HUES64 (cell line): ENCODE results near the gene CFAP46.
"Not testable (repeated sequence)": the region's sequence is repeated elsewhere in the genome, so short reads cannot be mapped to it uniquely, and the experiment has no call there.

ENCODE experiments used
- H3K27ac ChIP-seq: 2 replicates; pipeline ENCODE4 v1.7.0; 2013; ENCODE audit warnings: low read depth, low read length, inconsistent platforms
- H3K27me3 ChIP-seq: 2 replicates; pipeline ENCODE4 v1.6.1; 2013; ENCODE audit warnings: mild to moderate bottlenecking, low read length; ENCODE audit not compliant: insufficient read depth
- H3K36me3 ChIP-seq: 2 replicates; pipeline ENCODE4 v1.6.1; 2013; ENCODE audit warnings: mild to moderate bottlenecking, low read length; ENCODE audit not compliant: insufficient read depth
- H3K4me1 ChIP-seq: 2 replicates; pipeline ENCODE4 v1.6.1; 2013; ENCODE audit warnings: mild to moderate bottlenecking, low read length, moderate library complexity; ENCODE audit not compliant: insufficient read depth
- H3K4me3 ChIP-seq: 2 replicates; pipeline ENCODE4 v1.5.1; 2013; ENCODE audit warnings: mild to moderate bottlenecking, low read length, moderate library complexity
- H3K9ac ChIP-seq: 2 replicates; pipeline ENCODE4 v1.6.1; 2013; ENCODE audit warnings: mild to moderate bottlenecking, low read depth, low read length
- H3K9me3 ChIP-seq: 2 replicates; pipeline ENCODE4 v1.6.1; 2013; ENCODE audit warnings: low read depth, low read length; ENCODE audit not compliant: insufficient read depth
- WGBS: fragments of 150-250, 120-280 bp; methylation state at CpG from one replicate; pipeline ENCODE4 v1.1.7; 2013; ENCODE audit warnings: missing lambda C conversion rate; 5-methylcytosine and 5-hydroxymethylcytosine counted together

The CFAP46 gene

DNA sequence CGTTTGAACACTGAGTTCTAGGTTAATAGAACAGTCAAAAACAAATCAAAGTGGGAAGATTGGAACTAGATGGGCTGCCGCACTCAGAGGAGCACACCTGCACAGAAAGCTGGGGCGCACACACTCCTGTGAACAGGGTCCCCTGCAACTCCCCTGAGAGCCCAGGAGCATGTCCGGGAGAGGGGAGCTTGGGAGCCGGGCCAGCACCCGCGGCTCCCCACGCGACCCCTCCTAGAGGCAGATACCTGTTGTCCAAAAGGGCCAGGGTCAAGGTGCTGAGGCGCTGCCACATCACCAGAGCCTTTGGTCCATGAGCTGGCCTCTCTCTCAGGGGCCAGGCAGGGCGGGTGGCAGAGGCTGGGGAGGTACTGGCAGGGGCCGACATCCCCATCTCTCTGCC, 162.0 kb downstream of the CFAP46 start:
- 93% methylated on average over 12 of the region's 12 CpGs for WGBS
- no peak overlapping the region for H3K9ac ChIP-seq
- H3K27me3 ChIP-seq, result peaks cover 43% of the 10 kb centered on the region
- no peak overlapping the region for H3K27ac ChIP-seq
- no peak overlapping the region for H3K4me3 ChIP-seq
- no peaks in the 10 kb centered on the region for H3K36me3 ChIP-seq
- H3K9me3 ChIP-seq, result no peaks in the 10 kb centered on the region
- H3K4me1 ChIP-seq, result peaks cover 14% of the 10 kb centered on the region

DNA sequence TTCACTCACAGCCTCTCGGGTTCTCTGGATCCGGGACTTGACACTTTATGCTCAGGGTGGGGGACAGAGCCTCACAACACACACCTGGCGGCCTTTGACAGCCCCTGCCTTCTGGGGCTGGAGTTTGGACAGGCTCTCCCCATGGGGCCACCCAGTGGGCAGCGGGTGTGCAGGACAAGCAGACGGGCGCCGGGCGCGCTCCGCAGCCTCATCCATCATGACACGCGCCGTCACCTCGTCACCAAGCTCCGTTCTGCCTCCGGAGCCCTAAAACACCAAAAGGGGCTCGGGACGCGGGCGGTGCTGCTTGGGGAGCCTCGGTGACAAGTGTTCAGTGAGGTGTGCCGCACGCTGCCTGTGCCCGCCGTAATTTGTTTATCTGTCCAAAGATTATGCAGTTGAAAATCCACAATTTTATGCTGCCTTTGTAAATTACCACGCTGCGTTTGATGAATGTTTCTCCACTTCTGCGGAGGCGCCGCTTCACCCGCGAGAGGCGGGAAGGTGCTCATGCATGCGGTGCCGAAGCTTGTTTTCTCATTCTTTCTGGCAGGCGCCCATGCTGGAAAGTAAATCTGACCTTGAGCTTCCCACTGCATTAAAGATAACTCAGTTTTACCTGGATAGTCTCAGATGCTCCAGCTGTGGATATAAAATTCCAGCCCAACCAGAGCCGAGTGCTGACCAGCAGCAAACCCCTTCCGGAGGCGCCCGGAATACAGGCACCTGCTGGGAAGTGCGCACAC, 162.6 kb downstream of the CFAP46 start:
- Histone ChIP-seq H3K9me3 (no peaks in the 10 kb centered on the region), H3K9ac (no peak overlapping the region), H3K27me3 (peaks cover 37% of the 10 kb centered on the region), H3K36me3 (no peaks in the 10 kb centered on the region), H3K27ac (no peak overlapping the region), H3K4me3 (no peak overlapping the region), H3K4me1 (peaks cover 14% of the 10 kb centered on the region)
- WGBS, result 96% methylated on average over 41 of the region's 41 CpGs

- no peak overlapping the region for H3K4me3 ChIP-seq
- no peaks in the 10 kb centered on the region for H3K4me1 ChIP-seq
- no peaks in the 10 kb centered on the region for H3K9me3 ChIP-seq
- H3K27ac ChIP-seq, result no peak overlapping the region
- H3K9ac ChIP-seq, result no peak overlapping the region
- peaks cover 14% of the 10 kb centered on the region for H3K27me3 ChIP-seq
- 96% methylated on average over 14 of the region's 14 CpGs for WGBS
- no peaks in the 10 kb centered on the region for H3K36me3 ChIP-seq
These were observed 164.9 kb downstream of the CFAP46 start for GRCh38 chr10:132777441-132777840.

- Histone ChIP-seq H3K9ac (no peak overlapping the region), H3K4me3 (no peak overlapping the region), H3K27me3 (peaks cover 8% of the 10 kb centered on the region), H3K4me1 (no peaks in the 10 kb centered on the region), H3K36me3 (no peaks in the 10 kb centered on the region), H3K9me3 (no peaks in the 10 kb centered on the region), H3K27ac (no peak overlapping the region)
- WGBS, result 95% methylated on average over 18 of the region's 18 CpGs
These were observed 165.5 kb downstream of the CFAP46 start for GRCh38 chr10:132776821-132777220.

- H3K9ac ChIP-seq, result no peak overlapping the region
- no peaks in the 10 kb centered on the region for H3K4me1 ChIP-seq
- H3K36me3 ChIP-seq, result no peaks in the 10 kb centered on the region
- H3K27me3 ChIP-seq, result peaks cover 1% of the 10 kb centered on the region; the same call in 1 of the 2 replicates
- H3K9me3 ChIP-seq, result no peaks in the 10 kb centered on the region
- 94% methylated on average over 18 of the region's 18 CpGs for WGBS
- no peak overlapping the region for H3K27ac ChIP-seq
- H3K4me3 ChIP-seq, result no peak overlapping the region
These were observed 166.2 kb downstream of the CFAP46 start for GRCh38 chr10:132776186-132776585.

GRCh38 chr10:132774902-132775863, 167.2 kb downstream of the CFAP46 start:
- no peak overlapping the region for H3K27ac ChIP-seq
- H3K4me1 ChIP-seq, result no peaks in the 10 kb centered on the region
- 75% methylated on average over 22 of the region's 22 CpGs for WGBS
- no peak overlapping the region for H3K9ac ChIP-seq
- no peak overlapping the region for H3K4me3 ChIP-seq
- no peaks in the 10 kb centered on the region for H3K9me3 ChIP-seq
- no peaks in the 10 kb centered on the region for H3K36me3 ChIP-seq
- no peaks in the 10 kb centered on the region for H3K27me3 ChIP-seq

- Histone ChIP-seq H3K27me3 (no peaks in the 10 kb centered on the region), H3K9ac (no peak overlapping the region), H3K27ac (no peak overlapping the region; the same call in 1 of the 2 replicates), H3K36me3 (no peaks in the 10 kb centered on the region), H3K4me1 (no peaks in the 10 kb centered on the region), H3K9me3 (no peaks in the 10 kb centered on the region), H3K4me3 (no peak overlapping the region)
- WGBS, result 76% methylated on average over 29 of the region's 29 CpGs
These were observed 168.0 kb downstream of the CFAP46 start for GRCh38 chr10:132774181-132774901.

DNA sequence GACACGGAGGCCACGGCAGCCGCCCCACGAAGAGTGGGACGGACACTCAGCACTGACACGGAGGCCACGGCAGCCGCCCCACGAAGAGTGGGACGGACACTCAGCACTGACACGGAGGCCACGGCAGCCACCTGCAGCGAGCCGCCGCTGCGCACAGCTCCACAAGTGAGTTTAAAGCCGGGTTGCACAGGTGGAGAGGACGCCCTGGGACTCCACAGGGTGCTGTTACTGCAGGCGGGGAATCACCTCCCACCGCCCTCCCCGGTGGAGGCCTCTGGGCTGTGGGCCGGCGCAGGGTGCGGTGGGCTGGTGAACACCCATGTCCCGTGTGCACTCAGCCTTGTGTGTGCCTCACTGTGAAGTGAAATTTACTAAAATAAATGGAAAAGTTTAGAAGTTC, 169.6 kb downstream of the CFAP46 start:
- H3K27me3 ChIP-seq, H3K36me3 ChIP-seq, H3K9ac ChIP-seq, H3K4me3 ChIP-seq, H3K4me1 ChIP-seq, H3K27ac ChIP-seq, H3K9me3 ChIP-seq: not testable (repeated sequence)
- 97% methylated on average over 20 of the region's 25 CpGs for WGBS

DNA sequence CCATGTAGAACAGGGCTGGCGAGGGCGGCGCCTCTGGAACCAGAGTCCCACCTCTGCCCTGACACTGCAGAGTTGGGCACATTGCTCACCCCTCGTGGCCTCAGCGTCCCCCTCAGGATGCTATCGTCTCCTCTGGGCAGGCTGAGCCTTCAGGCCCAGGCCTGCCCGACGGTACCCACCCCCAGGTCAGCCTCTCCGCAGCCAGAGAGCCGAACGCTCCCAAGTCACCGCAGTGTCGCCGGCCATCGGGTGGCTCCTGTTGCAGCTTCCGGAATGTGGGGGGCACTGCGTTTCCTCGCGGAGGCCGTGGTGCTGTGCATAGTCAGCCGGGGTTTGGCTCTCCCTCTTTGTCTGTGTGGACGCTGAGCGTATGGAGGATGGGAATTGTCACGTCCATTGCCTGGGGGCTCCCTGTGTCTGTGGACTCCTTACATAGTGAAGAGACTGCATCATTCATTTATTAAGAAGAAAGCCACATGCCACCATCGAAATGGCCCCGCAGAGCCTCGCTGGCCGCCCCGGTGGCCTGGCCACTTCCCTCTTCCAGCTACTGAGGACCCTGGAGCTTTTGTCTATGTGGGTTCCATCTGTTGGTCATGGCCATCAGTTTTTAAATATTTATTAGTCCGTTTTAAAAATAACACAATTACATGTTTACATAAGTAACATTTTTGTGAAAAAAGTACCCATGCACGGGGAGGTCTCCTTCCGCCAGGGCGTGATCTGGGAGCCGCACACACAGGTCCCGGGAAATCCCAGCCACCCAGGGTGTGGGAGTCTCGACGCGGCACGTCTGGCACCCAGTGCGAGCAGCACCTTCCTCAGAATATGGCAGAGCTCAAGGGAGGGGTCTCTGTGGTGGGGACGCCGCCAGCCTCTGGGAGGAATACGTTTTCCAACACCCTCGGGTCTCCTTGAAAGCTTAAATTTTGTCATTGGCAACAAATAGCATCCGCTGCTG, 172.0 kb downstream of the CFAP46 start:
- H3K27ac ChIP-seq, result no peak overlapping the region
- H3K9me3 ChIP-seq, result no peaks in the 10 kb centered on the region
- no peaks in the 10 kb centered on the region for H3K36me3 ChIP-seq
- H3K9ac ChIP-seq, result no peak overlapping the region
- no peaks in the 10 kb centered on the region for H3K27me3 ChIP-seq
- H3K4me3 ChIP-seq, result no peak overlapping the region
- 96% methylated on average over 44 of the region's 45 CpGs for WGBS
- no peaks in the 10 kb centered on the region for H3K4me1 ChIP-seq
